IMR-90 (cell line): Measurements from ENCODE around the gene LRFN4. TPM values are rescaled to one million over a fixed set of nuclear protein-coding genes. Genes with fewer than 3 reads are reported as not detected.

Experiments used
- ATAC-seq: fragments of 200-7000 bp; cut with Tn5 transposase; 2 replicates; pipeline ENCODE4 v1.9.1; 2020; ENCODE audit warnings: low read depth, mild to moderate bottlenecking, moderate library complexity
- BruUV-seq: library from RNA; stranded (reverse); fragments of 400-500 nt; replicated peaks from 2 replicates; lab custom pipeline; 2021; lab: Mats Ljungman, UMichigan
- CTCF ChIA-PET: fragments of 300-600 bp; formaldehyde crosslinking; extraction: SDS; loops from one replicate; lab custom pipeline; 2021; ENCODE audit warnings: antibody characterized with exemption; lab: Yijun Ruan, JAX
- POLR2A ChIA-PET: fragments of 300-600 bp; sonication (Branson Sonifier 250); formaldehyde crosslinking; loops from one replicate; lab custom pipeline; 2022; ENCODE audit warnings: antibody characterized with exemption; ENCODE audit not compliant: unreplicated experiment; lab: Charles Lee
- DNase-seq: peaks from one replicate; pipeline ENCODE4 v3.0.0; 2013
- H2AFZ ChIP-seq: replicated peaks from 2 replicates; pipeline ENCODE3; 2013; ENCODE audit warnings: low read length, mild to moderate bottlenecking; ENCODE audit not compliant: poor library complexity
- H2AK5ac ChIP-seq: 2 replicates; pipeline ENCODE4 v1.6.1; 2013; ENCODE audit warnings: low read depth, low read length, inconsistent platforms
- H2AK9ac ChIP-seq: replicated peaks from 2 replicates; pipeline ENCODE3; 2013; ENCODE audit warnings: mild to moderate bottlenecking, low read depth, low read length, moderate library complexity; ENCODE audit not compliant: poor library complexity
- H2BK120ac ChIP-seq: 2 replicates; pipeline ENCODE4 v1.6.1; 2013; ENCODE audit warnings: low read depth, low read length, inconsistent platforms
- H2BK15ac ChIP-seq: 3 replicates; pipeline ENCODE4 v1.6.1; 2013; ENCODE audit warnings: low read depth, low read length, inconsistent platforms
- H2BK20ac ChIP-seq: 2 replicates; pipeline ENCODE4 v1.6.1; 2013; ENCODE audit warnings: low read depth, mild to moderate bottlenecking, inconsistent platforms, low read length, moderate library complexity
- H2BK5ac ChIP-seq: 2 replicates; pipeline ENCODE4 v1.6.1; 2013; ENCODE audit warnings: mild to moderate bottlenecking, low read depth, low read length, inconsistent platforms; ENCODE audit not compliant: poor library complexity, severe bottlenecking
- H3K14ac ChIP-seq: replicated peaks from 2 replicates; pipeline ENCODE4 v1.6.1; 2013; ENCODE audit warnings: low read depth, low read length, inconsistent platforms
- H3K18ac ChIP-seq: 2 replicates; pipeline ENCODE4 v1.6.1; 2013; ENCODE audit warnings: low read depth, low read length, control low read depth
- H3K23ac ChIP-seq: 2 replicates; pipeline ENCODE4 v1.6.1; 2013; ENCODE audit warnings: low read depth, low read length, inconsistent platforms
- H3K27ac ChIP-seq: 2 replicates; pipeline ENCODE4 v1.5.1; 2013; ENCODE audit warnings: mild to moderate bottlenecking, control low read depth, low read length; ENCODE audit not compliant: insufficient read depth
- H3K27me3 ChIP-seq: 2 replicates; pipeline ENCODE4 v1.6.1; 2013; ENCODE audit warnings: low read length; ENCODE audit not compliant: control insufficient read depth, insufficient read depth
- H3K36me3 ChIP-seq: 2 replicates; pipeline ENCODE4 v1.6.1; 2013; ENCODE audit warnings: low read length, mixed read lengths; ENCODE audit not compliant: control insufficient read depth, insufficient read depth
- H3K4ac ChIP-seq: 2 replicates; pipeline ENCODE4 v1.6.1; 2013; ENCODE audit warnings: low read depth, low read length, inconsistent platforms
- H3K4me1 ChIP-seq: 2 replicates; pipeline ENCODE4 v1.6.1; 2013; ENCODE audit warnings: low read length, mixed read lengths; ENCODE audit not compliant: control insufficient read depth, insufficient read depth
- H3K4me2 ChIP-seq: 2 replicates; pipeline ENCODE4 v1.6.1; 2013; ENCODE audit warnings: low read depth, mild to moderate bottlenecking, control low read depth, low read length, moderate library complexity
- H3K4me3 ChIP-seq: 2 replicates; pipeline ENCODE4 v1.5.1; 2013; ENCODE audit warnings: low read depth, mild to moderate bottlenecking, control low read depth, low read length, moderate library complexity; ENCODE audit not compliant: insufficient read depth
- H3K56ac ChIP-seq: 2 replicates; pipeline ENCODE4 v1.6.1; 2013; ENCODE audit warnings: low read length, inconsistent platforms; ENCODE audit not compliant: insufficient read depth; ENCODE audit errors: extremely low read depth
- H3K79me1 ChIP-seq, 2 experiments: 2 replicates each; pipeline ENCODE4 v1.6.1; 2013; ENCODE audit warnings: low read length in 2 of 2, inconsistent platforms in 1 of 2, low read depth in 1 of 2
- H3K9ac ChIP-seq: 2 replicates; pipeline ENCODE4 v1.6.1; 2013; ENCODE audit warnings: low read depth, low read length, control low read depth
- H3K9me1 ChIP-seq: 2 replicates; pipeline ENCODE4 v1.6.1; 2013; ENCODE audit warnings: low read length, inconsistent platforms; ENCODE audit not compliant: insufficient read depth
- H3K9me3 ChIP-seq: 2 replicates; pipeline ENCODE4 v1.6.1; 2013; ENCODE audit warnings: low read length; ENCODE audit not compliant: control insufficient read depth, insufficient read depth
- H4K20me1 ChIP-seq: 2 replicates; pipeline ENCODE4 v1.6.1; 2013; ENCODE audit warnings: low read length, inconsistent platforms; ENCODE audit not compliant: insufficient read depth
- H4K5ac ChIP-seq: 2 replicates; pipeline ENCODE4 v1.6.1; 2013; ENCODE audit warnings: mild to moderate bottlenecking, low read depth, low read length, control low read depth
- H4K8ac ChIP-seq, 2 experiments: 2 replicates each; pipeline ENCODE4 v1.6.1; 2013; ENCODE audit warnings: low read depth in 2 of 2, low read length in 2 of 2, control low read depth in 1 of 2, inconsistent platforms in 1 of 2
- H4K91ac ChIP-seq: 2 replicates; pipeline ENCODE4 v1.6.1; 2013; ENCODE audit warnings: low read depth, low read length, inconsistent platforms; ENCODE audit not compliant: insufficient read depth
- CHD1 ChIP-seq: IDR thresholded peaks from 2 replicates; pipeline ENCODE4 v1.6.1; 2012; ENCODE audit warnings: low read depth, low read length, improper control_type of control experiment
- POLR2A ChIP-seq: IDR thresholded peaks from 2 replicates; pipeline ENCODE4 v1.6.1; 2012; ENCODE audit warnings: mild to moderate bottlenecking, low read depth, low read length
- RFX5 ChIP-seq: IDR thresholded peaks from 2 replicates; pipeline ENCODE4 v1.8.0; 2012; ENCODE audit warnings: low read depth, mild to moderate bottlenecking, low read length, moderate library complexity
- SMC3 ChIP-seq: fragments of 150-350 bp; IDR thresholded peaks from 2 replicates; pipeline ENCODE4 v1.6.1; 2016; ENCODE audit warnings: low read depth, mild to moderate bottlenecking, antibody characterized with exemption, low read length, moderate library complexity
- USF2 ChIP-seq: fragments of 150-350 bp; IDR thresholded peaks from 2 replicates; pipeline ENCODE4 v1.6.1; 2017; ENCODE audit warnings: mild to moderate bottlenecking, antibody characterized with exemption, low read length, low read depth
- WGBS, 2 experiments: methylation state at CpG; one replicate each; pipeline versions ENCODE4 v1.1.5 to v1.1.7; 2013; ENCODE audit warnings: missing lambda C conversion rate in 2 of 2; ENCODE audit not compliant: insufficient read length in 1 of 2; ENCODE audit errors: extremely low coverage in 2 of 2; 5-methylcytosine and 5-hydroxymethylcytosine counted together
- dilution Hi-C: fragments of 300-500 bp; cut with HindIII; formaldehyde crosslinking; loops from one replicate; pipeline ENCODE4 v1.14.3; 2018; ENCODE audit warnings: low sequenced_read_pairs; ENCODE audit not compliant: unreplicated experiment
- in situ Hi-C: fragments of 300-500 bp; cut with MboI; formaldehyde crosslinking; loops from 3 replicates; pipeline ENCODE4 v1.14.3; 2019; ENCODE audit warnings: low sequenced_read_pairs, inconsistent platforms, mixed read lengths
- intact Hi-C: fragments of 100-400 bp; cut with micrococcal nuclease; formaldehyde crosslinking; loops from 2 replicates; pipeline ENCODE4 v1.10.0; 2022
- polyA plus RNA-seq, 3 experiments: library from polyadenylated mRNA; depleted of rRNA; stranded (reverse); fragments of >200 nt; gene quantifications; 2 replicates each; pipeline ENCODE4 v1.2.3, GENCODE V29; 2012; ENCODE audit warnings: low replicate concordance in 1 of 3
- total RNA-seq: library from RNA; depleted of rRNA; stranded (reverse); fragments of >200 nt; gene quantifications from 2 replicates; pipeline ENCODE4 v1.2.3, GENCODE V29; 2012

Gene LRFN4
- total and polyA plus RNA-seq, 2 of the 4 experiments (the other 2 are of a cell fraction) = 6.1 to 18.9 TPM

GRCh38 chr11:66852466-66853241 is 4.2 kb upstream of the LRFN4 start (continued):
- TF ChIP-seq CHD1 = no peak

- no peak overlapping the region for H2AFZ ChIP-seq
Measured at GRCh38 chr11:66853242-66854229, 3.3 kb upstream of the LRFN4 start.

More at GRCh38 chr11:66853242-66854229, 3.3 kb upstream of the LRFN4 start:
- no TSS peak for BruUV-seq
- intact Hi-C loops = no loop called here
- Histone ChIP-seq H3K9me3 (no peaks in the 10 kb centered on the region), H3K27me3 (no peaks in the 10 kb centered on the region), H3K36me3 (peaks cover 33% of the 10 kb centered on the region), H4K8ac (no peak overlapping the region), H2AK9ac (peak overlapping the region; percentile 37), H3K4ac (no peak overlapping the region), H3K79me1 (peaks cover 3 to 27% of the 10 kb centered on the region in 2 experiments; a peak in 2 of 4 replicates), H3K18ac (no peak overlapping the region), H2BK15ac (no peak overlapping the region), H4K5ac (no peak overlapping the region), H2BK5ac (no peak overlapping the region), H3K4me2 (no peak overlapping the region), H3K23ac (no peak overlapping the region), H3K56ac (no peak overlapping the region), H2BK20ac (no peak overlapping the region), H3K4me3 (no peak overlapping the region), H2BK120ac (no peak overlapping the region), H3K27ac (no peak overlapping the region), H4K91ac (no peak overlapping the region), H3K9ac (no peak overlapping the region), H4K20me1 (no peaks in the 10 kb centered on the region), H2AK5ac (peak overlapping the region; percentile 3; the same call in 1 of the 2 replicates), H3K14ac (no peak overlapping the region), H3K9me1 (peaks cover 15% of the 10 kb centered on the region; the same call in 1 of the 2 replicates), H3K4me1 (peaks cover 4% of the 10 kb centered on the region)
- ATAC-seq = no peak
- ChIA-PET CTCF (interaction anchor here (0.6 kb wide), 1 partner anchor 200 kb away, joined by 3 read pairs; no protein-coding TSS in a partner anchor), POLR2A (no interaction called here)
- TF ChIP-seq POLR2A = no peak
- no peak for TF ChIP-seq USF2
- TF ChIP-seq RFX5 = no peak
- no peak for TF ChIP-seq SMC3
- in situ Hi-C loops = no loop called here
- WGBS, 2 experiments = 90% methylated on average over 17 of the region's 26 CpGs; no CpG with 5 or more reads in 1 of the 2 experiments
- DNase-seq = no peak
- dilution Hi-C loops = no loop called here
